ENCODE results near the gene FXYD6.

The FXYD6 gene

GRCh38 chr11:117793583-117793982 lies 82.9 kb downstream of the FXYD6 start:
- Histone ChIP-seq H3K27me3 (ENCODE audit: insufficient read depth, low read depth, severe bottlenecking) (peaks cover 18% of the 10 kb centered on the region), H3K9me3 (ENCODE audit: severe bottlenecking) (no peaks in the 10 kb centered on the region), H3K36me3 (no peaks in the 10 kb centered on the region), H3K27ac (no peak overlapping the region), H3K4me3 (ENCODE audit: low read depth, low read length) (no peak overlapping the region)
- DNase-seq, result no peak
- TF ChIP-seq CTCF (IDR thresholded peaks at IDR 0.05; ENCODE audit: low read depth, low read length), result no peak

GRCh38 chr11:117792992-117793391 lies 83.5 kb downstream of the FXYD6 start:
- Histone ChIP-seq H3K9me3 (ENCODE audit: severe bottlenecking) (no peaks in the 10 kb centered on the region), H3K27me3 (ENCODE audit: insufficient read depth, low read depth, severe bottlenecking) (peaks cover 18% of the 10 kb centered on the region), H3K4me3 (ENCODE audit: low read depth, low read length) (no peak overlapping the region), H3K27ac (no peak overlapping the region), H3K36me3 (no peaks in the 10 kb centered on the region)
- no peak for DNase-seq
- no peak for TF ChIP-seq CTCF (IDR thresholded peaks at IDR 0.05; ENCODE audit: low read depth, low read length)

GRCh38 chr11:117792241-117792640 lies 84.2 kb downstream of the FXYD6 start:
- Histone ChIP-seq H3K9me3 (ENCODE audit: severe bottlenecking) (no peaks in the 10 kb centered on the region), H3K27me3 (ENCODE audit: insufficient read depth, low read depth, severe bottlenecking) (peaks cover 13% of the 10 kb centered on the region), H3K27ac (no peak overlapping the region), H3K36me3 (no peaks in the 10 kb centered on the region), H3K4me3 (ENCODE audit: low read depth, low read length) (no peak overlapping the region)
- no peak for DNase-seq
- TF ChIP-seq CTCF (IDR thresholded peaks at IDR 0.05; ENCODE audit: low read depth, low read length), result no peak

- Histone ChIP-seq H3K9me3 (ENCODE audit: severe bottlenecking) (no peaks in the 10 kb centered on the region), H3K4me3 (ENCODE audit: low read depth, low read length) (no peak overlapping the region), H3K27me3 (ENCODE audit: insufficient read depth, low read depth, severe bottlenecking) (no peaks in the 10 kb centered on the region), H3K27ac (no peak overlapping the region), H3K36me3 (no peaks in the 10 kb centered on the region)
- TF ChIP-seq CTCF (IDR thresholded peaks at IDR 0.05; ENCODE audit: low read depth, low read length), result no peak
- DNase-seq, result no peak
Observed at GRCh38 chr11:117790279-117790678, 86.2 kb downstream of the FXYD6 start.

- peak; percentile 79 for DNase-seq
- Histone ChIP-seq H3K36me3 (no peaks in the 10 kb centered on the region), H3K9me3 (ENCODE audit: severe bottlenecking) (no peaks in the 10 kb centered on the region), H3K4me3 (ENCODE audit: low read depth, low read length) (no peak overlapping the region), H3K27me3 (ENCODE audit: insufficient read depth, low read depth, severe bottlenecking) (no peaks in the 10 kb centered on the region), H3K27ac (peak overlapping the region; percentile 39)
- no peak for TF ChIP-seq CTCF (IDR thresholded peaks at IDR 0.05; ENCODE audit: low read depth, low read length)
Observed at GRCh38 chr11:117789241-117789640, 87.2 kb downstream of the FXYD6 start.

Data from WERI-Rb-1 (cell line).